Endodermal cell (in vitro differentiated cells): ENCODE results near the gene CAVIN2. TPM values are rescaled to one million over a fixed set of nuclear protein-coding genes. Genes with fewer than 3 reads are reported as not detected.

Source experiments
- DNase-seq: peaks from one replicate; pipeline ENCODE4 v3.0.0-alpha.2; 2017
- H3K27ac ChIP-seq: 2 replicates; pipeline ENCODE4 v1.5.1; 2013; ENCODE audit warnings: mild to moderate bottlenecking, low read depth, low read length, moderate library complexity
- H3K27me3 ChIP-seq: 2 replicates; pipeline ENCODE4 v1.6.1; 2013; ENCODE audit warnings: mild to moderate bottlenecking, low read length, moderate library complexity; ENCODE audit not compliant: insufficient read depth, control insufficient read depth, poor library complexity, severe bottlenecking
- H3K36me3 ChIP-seq: 2 replicates; pipeline ENCODE4 v1.7.0; 2013; ENCODE audit warnings: mild to moderate bottlenecking, low read length, moderate library complexity; ENCODE audit not compliant: control insufficient read depth, insufficient read depth
- H3K4me1 ChIP-seq: one replicate; pipeline ENCODE4 v1.7.0; 2013; ENCODE audit warnings: low read length; ENCODE audit not compliant: control insufficient read depth, insufficient read depth
- H3K4me3 ChIP-seq: 2 replicates; pipeline ENCODE4 v1.5.1; 2013; ENCODE audit warnings: mild to moderate bottlenecking, low read length, moderate library complexity
- H3K9ac ChIP-seq: 2 replicates; pipeline ENCODE4 v1.6.1; 2013; ENCODE audit warnings: mild to moderate bottlenecking, low read length, moderate library complexity; ENCODE audit not compliant: poor library complexity, severe bottlenecking; ENCODE audit errors: extremely low read depth
- H3K9me3 ChIP-seq: 2 replicates; pipeline ENCODE4 v1.6.1; 2013; ENCODE audit warnings: mild to moderate bottlenecking, low read length, moderate library complexity; ENCODE audit not compliant: control insufficient read depth
- H3K27ac Mint-ChIP-seq: 2 replicates; pipeline ENCODE4 v1.8.0; 2020; ENCODE audit warnings: mixed read lengths
- H3K27me3 Mint-ChIP-seq: 2 replicates; pipeline ENCODE4 v1.8.0; 2021; ENCODE audit warnings: mild to moderate bottlenecking, mixed read lengths; ENCODE audit not compliant: insufficient read depth
- H3K36me3 Mint-ChIP-seq: 2 replicates; pipeline ENCODE4 v1.8.0; 2020; ENCODE audit warnings: low read depth, mixed read lengths
- H3K4me1 Mint-ChIP-seq: 2 replicates; pipeline ENCODE4 v1.8.0; 2020; ENCODE audit warnings: mixed read lengths
- H3K4me3 Mint-ChIP-seq: 2 replicates; pipeline ENCODE4 v1.8.0; 2020; ENCODE audit warnings: mild to moderate bottlenecking, moderate library complexity, mixed read lengths
- H3K9me3 Mint-ChIP-seq: 2 replicates; pipeline ENCODE4 v1.8.0; 2020; ENCODE audit warnings: mild to moderate bottlenecking, mixed read lengths
- CTCF ChIP-seq: fragments of 200-600 bp; sonication (generic); conservative IDR thresholded peaks from 2 replicates; pipeline ENCODE4 v1.5.0; 2021; ENCODE audit warnings: antibody characterized with exemption, mild to moderate bottlenecking
- WGBS, 2 experiments: methylation state at CpG; one replicate each; pipeline versions ENCODE4 v1.1.5 to v1.1.7; 2013; ENCODE audit warnings: missing lambda C conversion rate in 2 of 2, mixed read lengths in 1 of 2; ENCODE audit not compliant: insufficient coverage in 1 of 2, insufficient read length in 1 of 2; 5-methylcytosine and 5-hydroxymethylcytosine counted together
- total RNA-seq, 2 donors: library from RNA; stranded (reverse); fragmentation: NEBNext Ultra II Directional in 1 of 2; extraction: Animal tissue kit (Norgen Biotek cat#: 25700) in 1 of 2; gene quantifications; 2 replicates in 1 of 2; 3 replicates in 1 of 2; pipeline ENCODE4 v1.2.1, GENCODE V29; 2021

The CAVIN2 gene
- total RNA-seq, 2 donors from 2014 or later, result not detected

- no peak overlapping the region for H3K4me3 Mint-ChIP-seq
- no peak for TF ChIP-seq CTCF
These were observed 2.2 kb downstream of the CAVIN2 start for GRCh38 chr2:191844706-191845105.

GRCh38 chr2:191840921-191841320 lies 6.0 kb downstream of the CAVIN2 start:
- Mint-ChIP-seq H3K4me1 (peaks cover 3% of the 10 kb centered on the region), H3K4me3 (no peak overlapping the region), H3K27ac (no peak overlapping the region), H3K36me3 (no peaks in the 10 kb centered on the region), H3K9me3 (no peaks in the 10 kb centered on the region), H3K27me3 (peaks cover 1% of the 10 kb centered on the region)
- 83 to 92% methylated on average over 1 to 2 of the region's 2 CpGs for WGBS, 2 experiments
- TF ChIP-seq CTCF, result no peak
- no peak for DNase-seq
- Histone ChIP-seq H3K36me3 (no peaks in the 10 kb centered on the region), H3K27me3 (no peaks in the 10 kb centered on the region), H3K27ac (no peak overlapping the region), H3K9me3 (no peaks in the 10 kb centered on the region), H3K4me3 (no peak overlapping the region), H3K4me1 (peaks cover 5% of the 10 kb centered on the region), H3K9ac (no peak overlapping the region)

More at GRCh38 chr2:191844706-191845105, 2.2 kb downstream of the CAVIN2 start:
- Histone ChIP-seq H3K27me3 (no peaks in the 10 kb centered on the region), H3K4me1 (no peaks in the 10 kb centered on the region), H3K27ac (no peak overlapping the region), H3K9ac (no peak overlapping the region), H3K36me3 (no peaks in the 10 kb centered on the region), H3K9me3 (no peaks in the 10 kb centered on the region), H3K4me3 (no peak overlapping the region)
- H3K36me3 Mint-ChIP-seq, result no peaks in the 10 kb centered on the region
- peaks cover 10% of the 10 kb centered on the region for H3K4me1 Mint-ChIP-seq
- H3K27ac Mint-ChIP-seq, result no peak overlapping the region
- WGBS, 2 experiments, result 50% methylated on average over 1 of the region's 1 CpG; no CpG with 5 or more reads in 1 of the 2 experiments
- H3K9me3 Mint-ChIP-seq, result no peaks in the 10 kb centered on the region
- peaks cover 1% of the 10 kb centered on the region for H3K27me3 Mint-ChIP-seq
- DNase-seq, result no peak

- peak; percentile 48 for TF ChIP-seq CTCF
- WGBS, 2 experiments, result 82 to 88% methylated on average over 6 to 7 of the region's 7 CpGs
These were observed 6.7 kb downstream of the CAVIN2 start for GRCh38 chr2:191839918-191840804.

More at GRCh38 chr2:191839918-191840804, 6.7 kb downstream of the CAVIN2 start:
- H3K36me3 Mint-ChIP-seq, result no peaks in the 10 kb centered on the region
- no peak overlapping the region for H3K27ac ChIP-seq
- H3K36me3 ChIP-seq, result no peaks in the 10 kb centered on the region
- H3K27ac Mint-ChIP-seq, result no peak overlapping the region
- H3K9me3 Mint-ChIP-seq, result no peaks in the 10 kb centered on the region
- H3K4me1 ChIP-seq, result peaks cover 5% of the 10 kb centered on the region
- no peak overlapping the region for H3K4me3 Mint-ChIP-seq
- H3K4me3 ChIP-seq, result no peak overlapping the region
- no peaks in the 10 kb centered on the region for H3K27me3 ChIP-seq
- H3K27me3 Mint-ChIP-seq, result peaks cover 1% of the 10 kb centered on the region
- no peak for DNase-seq
- H3K9ac ChIP-seq, result no peak overlapping the region
- peaks cover 3% of the 10 kb centered on the region for H3K4me1 Mint-ChIP-seq
- H3K9me3 ChIP-seq, result no peaks in the 10 kb centered on the region
